GM19324 (cell line): ENCODE measurements around the gene DCAF11.
A peak's percentile ranks its signal among the peaks of the same experiment; 100 is the strongest.

Experiments used
- ATAC-seq: cut with Tn5 transposase; IDR thresholded peaks from one replicate; pipeline ENCODE4 v1.9.1; 2021; ENCODE audit warnings: mild to moderate bottlenecking, moderate library complexity; ENCODE audit not compliant: unreplicated experiment, low FRiP score

Gene DCAF11

DNA sequence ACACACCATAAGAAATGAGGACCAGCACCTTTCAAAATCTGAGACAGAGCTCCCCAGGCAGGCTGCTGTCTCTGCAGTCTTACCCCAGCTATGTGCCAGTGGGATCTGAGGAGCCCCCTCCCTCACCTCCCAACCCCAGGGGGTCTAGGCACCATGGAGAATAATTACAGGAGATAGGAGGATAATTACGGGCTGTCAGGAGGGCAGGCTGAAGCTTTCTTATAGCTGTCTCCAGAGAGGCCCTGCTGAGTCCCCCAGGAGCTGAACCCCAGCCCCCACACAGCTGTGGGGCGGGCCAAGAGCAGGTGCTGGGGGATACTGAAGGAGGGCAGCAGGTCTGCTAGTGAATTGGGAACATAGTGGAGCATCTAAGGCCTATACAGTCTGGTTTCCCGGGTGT, 36.4 kb upstream of the DCAF11 start:
- no peak for ATAC-seq

DNA sequence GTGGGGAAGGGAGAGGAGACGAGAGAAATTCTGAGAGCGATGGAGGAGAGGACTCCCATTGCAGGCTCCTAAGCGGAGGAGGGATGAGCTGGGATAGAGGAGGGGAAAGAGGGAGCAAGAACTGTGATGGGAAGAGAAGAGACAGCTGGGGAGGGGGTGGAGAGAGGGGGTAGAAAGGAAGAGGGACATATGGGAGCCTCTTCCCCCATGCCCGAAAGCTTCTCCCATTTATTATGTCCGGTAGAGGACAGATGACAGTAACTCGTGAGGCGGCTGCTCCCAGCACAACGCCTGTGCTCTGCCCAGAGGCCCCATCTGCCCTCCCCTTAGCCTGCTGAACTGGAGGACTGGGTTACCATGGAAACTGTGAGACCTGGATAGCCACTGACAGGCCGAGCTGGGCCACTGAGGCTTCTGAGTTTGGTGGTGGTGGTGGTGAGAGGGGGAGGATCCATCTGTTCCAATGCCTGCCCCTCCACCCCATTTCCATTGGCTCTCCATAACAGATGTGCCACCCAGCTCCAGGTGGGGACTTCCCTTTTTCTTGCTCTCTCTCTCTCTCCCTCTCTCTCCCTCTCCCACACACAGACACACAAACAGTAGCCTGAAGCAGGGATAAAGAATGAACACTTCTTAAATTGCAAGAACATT, 35.0 kb upstream of the DCAF11 start:
- ATAC-seq = no peak

DNA sequence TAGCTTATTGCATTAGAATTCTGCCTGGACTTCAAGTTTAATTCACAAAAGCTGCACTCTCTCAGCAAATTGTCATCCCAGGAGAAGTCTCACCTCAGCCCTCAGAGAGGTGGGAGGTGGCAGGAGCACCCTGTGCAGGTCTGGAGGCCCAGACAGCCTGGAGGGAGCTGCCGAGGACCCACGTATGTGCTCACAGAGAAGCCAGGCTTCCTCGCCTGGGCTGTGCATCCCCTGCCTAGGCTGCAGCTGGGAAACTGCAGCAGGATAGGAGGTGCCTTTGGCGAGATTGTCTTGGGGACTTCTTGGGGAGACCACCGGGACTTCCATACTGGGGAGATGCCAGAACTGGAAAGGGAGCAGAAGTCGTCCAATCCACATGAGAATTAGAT, 34.4 kb upstream of the DCAF11 start:
- no peak for ATAC-seq

DNA sequence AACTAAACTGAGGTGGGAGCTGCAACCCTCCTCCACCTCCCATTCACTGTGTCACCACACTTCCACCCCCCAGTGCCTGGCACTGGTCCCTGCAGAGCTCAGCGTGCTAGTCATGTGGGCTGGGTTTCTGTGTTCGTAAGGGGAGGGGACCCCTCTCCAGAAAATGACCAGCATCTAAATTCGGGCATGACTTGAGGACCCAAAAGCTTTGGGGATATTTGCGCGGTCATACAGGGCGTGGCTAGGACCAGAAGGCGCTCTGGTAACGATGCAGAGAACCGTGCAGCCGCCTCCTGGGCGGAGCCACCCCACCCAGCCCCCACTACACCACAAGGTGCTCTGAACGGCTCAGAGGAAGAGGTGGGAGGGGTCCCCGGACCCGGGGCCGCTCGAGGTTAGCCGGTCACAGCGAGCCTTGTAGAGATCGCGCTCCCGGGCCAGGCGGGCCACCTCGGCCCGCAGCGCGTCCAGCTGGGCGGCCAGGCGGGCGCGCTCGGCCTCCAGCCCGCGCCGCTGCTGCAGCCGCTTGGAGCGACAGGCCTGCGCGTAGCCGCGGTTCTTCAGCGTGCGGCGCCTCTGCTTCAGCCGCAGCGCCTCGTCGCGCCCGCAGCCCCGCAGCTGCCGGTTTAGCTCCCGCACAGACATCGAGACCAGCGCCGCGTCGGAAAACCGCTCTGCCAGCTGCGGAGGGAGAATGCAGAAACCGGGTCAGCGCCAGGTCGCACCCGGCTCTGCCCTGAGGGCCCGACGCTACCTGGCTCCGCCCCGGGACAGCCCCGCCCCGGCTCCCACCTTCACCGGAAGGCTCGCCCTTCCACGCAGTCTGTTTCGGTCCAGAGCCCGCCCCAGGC, 33.5 kb upstream of the DCAF11 start:
- ATAC-seq = peak; percentile 86

DNA sequence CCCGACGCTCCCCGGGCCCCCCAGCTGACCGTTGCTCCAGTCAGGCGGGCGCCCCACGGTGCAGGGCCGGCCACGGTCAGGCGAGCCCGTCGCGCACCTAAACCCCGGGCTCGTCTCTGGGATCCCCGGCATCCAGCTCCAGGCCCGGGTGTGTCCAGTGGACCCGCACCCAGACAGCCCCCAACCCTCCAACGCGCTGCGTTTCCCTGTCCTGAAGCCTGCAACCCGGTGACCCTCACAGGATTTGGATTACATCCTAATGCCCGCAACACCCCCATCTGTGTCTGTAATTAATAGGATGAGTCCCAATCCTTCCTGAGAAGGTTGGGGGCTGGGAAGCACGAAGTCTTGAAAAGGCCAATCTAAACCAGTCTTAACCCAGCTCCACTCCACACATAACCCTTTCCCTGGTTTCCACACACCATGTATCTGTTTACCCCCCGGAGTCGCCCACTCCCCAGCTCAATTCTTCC, 32.8 kb upstream of the DCAF11 start:
- no peak for ATAC-seq

DNA sequence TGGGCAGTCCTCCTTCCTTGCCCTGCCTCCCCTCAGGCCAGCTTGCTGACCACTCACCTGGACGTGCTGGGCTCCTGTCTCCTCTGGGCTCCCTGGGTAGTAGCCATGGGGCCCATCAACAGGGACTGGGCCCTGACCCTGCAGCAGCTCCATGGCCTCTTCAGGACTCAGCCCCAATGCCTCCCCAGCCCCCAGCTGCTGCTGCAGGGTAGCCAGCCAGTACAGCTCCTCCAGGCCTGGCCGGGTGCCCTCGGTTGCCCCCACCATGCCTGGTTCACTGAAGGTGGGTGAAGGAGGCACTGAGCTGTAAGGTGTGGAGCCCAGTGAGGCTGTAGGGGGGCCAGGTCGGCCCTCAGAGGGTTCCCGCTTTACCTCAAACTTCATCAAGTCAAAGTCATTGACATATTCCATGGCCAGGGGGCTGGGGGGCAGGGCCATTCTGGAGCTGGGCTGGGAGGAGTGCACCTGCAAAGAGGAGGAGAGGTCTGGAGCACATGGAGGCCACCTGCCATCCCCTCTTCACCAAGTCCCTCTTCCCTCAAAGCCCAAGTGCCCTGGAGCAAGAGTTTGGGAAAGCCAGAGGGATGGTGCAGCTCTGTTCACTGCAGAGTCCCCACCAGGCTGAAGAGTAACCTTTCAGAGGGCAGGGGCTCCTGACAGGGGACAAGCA, 32.0 kb upstream of the DCAF11 start:
- ATAC-seq = no peak

DNA sequence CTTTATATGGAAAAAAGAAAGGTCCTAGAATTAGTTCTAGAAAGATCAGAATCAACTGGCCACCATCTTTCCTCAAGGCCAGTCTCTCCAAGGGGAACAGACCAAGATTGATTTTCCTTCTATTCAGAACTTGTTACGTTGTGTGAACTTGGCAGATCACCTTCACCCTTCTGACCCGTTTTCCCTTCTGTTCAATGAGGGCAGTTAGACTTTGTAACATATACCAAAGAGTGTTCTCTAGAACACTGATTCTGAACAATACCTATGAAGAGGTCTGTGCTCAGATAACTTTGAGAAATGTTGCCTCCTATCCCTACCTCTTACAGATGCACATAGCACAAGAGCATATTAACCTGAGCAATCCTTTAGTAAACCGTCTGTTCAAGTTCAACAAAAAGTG, 31.1 kb upstream of the DCAF11 start:
- no peak for ATAC-seq

DNA sequence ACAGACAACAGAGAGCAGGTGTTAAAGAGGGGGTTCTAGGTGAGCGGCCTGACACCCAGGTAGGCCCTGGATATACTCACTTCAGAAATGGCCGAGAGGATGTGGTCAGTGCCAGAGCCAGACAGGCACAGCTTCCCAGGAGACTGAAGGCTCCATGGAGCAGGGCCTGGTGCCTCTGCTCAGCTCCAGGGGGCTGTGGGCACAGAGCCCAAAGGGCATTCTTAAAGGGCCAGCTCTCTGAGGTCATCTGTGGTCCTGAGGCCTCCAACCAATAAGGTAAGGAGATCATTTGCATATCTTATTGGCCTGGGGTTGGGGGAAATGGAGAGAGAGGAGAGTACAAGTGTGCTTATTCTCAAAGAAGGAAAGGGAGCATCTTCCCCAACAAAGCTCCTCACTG, 30.1 kb upstream of the DCAF11 start:
- no peak for ATAC-seq

DNA sequence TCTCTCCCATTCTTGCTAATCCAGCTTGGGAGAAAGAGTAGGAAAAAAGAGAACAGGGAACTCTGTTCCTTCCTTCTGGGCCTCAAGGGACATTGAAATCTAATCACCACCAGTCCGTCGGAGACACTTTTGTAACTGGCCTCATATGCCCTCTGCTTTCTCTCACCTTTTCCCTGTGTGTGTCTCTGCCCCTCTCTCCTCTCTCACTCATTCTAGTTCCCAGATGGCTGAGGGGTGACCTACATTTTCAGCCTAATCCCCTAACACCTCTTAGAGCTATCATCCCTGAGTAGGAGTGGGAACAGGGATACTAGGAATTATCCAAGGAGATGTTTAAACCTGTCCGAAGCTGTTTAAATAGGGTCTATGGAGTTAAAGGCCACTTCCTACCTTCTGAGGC, 29.4 kb upstream of the DCAF11 start:
- ATAC-seq = no peak

DNA sequence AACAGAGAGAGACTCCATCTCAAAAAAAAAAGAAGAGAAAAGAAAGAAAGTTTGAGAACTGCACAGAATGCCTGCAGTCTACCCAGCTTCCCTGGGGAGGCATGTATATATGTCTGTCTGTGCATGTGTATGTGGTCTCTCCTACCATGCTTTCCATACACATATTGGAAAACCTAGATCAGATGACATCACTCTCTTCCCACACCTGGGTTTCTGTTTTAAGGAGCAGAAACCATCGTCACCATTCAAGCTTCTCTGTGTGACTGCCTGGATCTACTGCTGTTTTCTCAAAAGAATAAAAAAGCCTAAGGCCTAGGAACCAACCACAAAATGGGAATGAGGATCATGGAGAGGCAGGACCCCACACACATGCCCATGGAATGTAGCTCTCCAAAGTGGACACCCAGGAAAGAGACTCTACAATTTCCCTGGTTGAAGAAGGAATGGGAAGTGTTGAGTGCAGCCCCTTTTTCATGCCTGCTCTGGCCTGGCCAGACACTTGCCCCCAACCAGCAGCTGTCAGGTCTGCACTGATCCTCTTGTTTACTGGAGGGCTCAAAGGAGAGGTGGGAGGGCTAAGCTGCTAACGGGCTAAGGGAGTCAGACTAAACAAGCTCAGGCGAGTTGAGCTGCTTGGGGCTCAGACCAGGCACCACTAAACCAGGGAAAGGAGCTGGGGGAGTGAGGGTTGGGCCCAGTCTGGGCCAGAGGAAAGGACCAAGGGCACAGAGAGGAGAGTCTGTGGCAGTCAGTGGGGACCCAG, 28.2 kb upstream of the DCAF11 start:
- ATAC-seq = no peak

DNA sequence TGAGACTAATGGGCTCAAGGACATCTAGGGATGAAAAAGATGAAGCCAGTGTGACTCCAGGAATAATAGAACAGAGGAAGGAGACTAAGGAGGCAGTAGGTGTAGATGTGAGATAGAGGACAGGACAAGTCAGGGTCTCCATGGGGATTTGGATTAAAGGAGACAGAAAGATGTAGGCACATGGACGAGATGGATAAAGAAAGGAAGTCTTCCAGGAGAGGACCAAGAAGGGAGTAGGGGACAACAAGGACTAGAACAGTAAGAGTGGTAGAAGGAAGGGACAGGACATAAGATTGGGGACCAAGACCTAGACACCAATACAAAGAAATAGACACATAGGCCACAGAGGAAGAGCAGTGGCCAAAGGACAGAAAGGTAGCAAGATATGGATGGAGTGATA, 27.6 kb upstream of the DCAF11 start:
- no peak for ATAC-seq

DNA sequence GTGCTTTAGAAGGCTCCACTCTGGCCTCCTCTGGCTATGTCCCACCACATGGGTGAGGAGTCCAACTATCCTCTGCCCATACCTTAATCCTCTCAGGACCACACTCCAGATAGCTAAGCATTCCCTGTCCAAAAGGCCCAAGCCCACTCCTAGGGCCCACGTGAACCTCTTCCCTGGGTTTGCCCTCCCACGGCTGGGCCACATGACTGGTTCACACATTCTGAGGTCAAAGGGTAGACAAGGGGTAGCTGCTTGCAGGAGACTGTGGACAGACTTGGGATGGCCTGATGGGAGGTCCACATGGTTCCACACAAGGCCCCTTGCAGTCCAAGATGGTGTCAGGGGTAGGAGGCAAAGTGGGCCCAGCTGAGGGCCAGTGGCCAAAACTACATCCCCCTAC, 26.5 kb upstream of the DCAF11 start:
- ATAC-seq = no peak

DNA sequence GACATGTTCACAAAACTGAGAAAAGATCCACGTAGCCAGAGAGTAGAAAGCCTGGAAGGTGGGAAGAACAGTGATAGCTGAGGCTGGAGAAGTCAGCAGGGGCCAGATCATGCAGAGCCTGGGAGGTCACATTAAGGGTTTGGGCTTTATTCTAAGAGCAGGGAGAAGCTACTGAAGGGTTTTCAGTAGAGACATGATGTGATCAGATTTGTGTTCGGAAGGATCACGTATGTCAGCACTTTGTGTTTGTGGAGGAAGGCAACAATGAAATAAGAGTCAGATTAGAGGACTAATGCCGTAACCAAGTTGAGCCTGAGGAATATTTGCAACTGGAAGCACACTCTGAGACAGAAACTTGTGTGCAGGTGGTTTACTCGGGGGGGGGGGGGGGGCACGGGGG, 24.7 kb upstream of the DCAF11 start:
- no peak for ATAC-seq

DNA sequence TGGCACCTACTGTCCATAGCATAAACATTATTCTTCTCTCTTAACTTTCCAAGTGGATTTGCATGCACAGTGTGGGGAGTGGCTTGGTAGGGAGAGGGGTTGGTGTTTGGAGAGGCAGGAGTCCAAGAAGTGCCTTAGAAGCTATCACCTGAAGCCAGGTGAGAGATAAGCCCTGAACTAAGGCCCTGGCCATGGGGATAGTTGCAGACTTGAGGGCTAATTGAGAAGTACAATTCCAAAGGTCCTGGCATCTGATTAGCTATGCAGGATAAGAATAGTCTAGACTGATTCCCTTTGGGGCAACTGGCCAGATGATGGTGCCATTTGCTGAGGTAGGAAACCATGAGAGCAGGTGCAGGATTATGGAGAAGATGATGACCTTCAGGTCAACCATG, 22.5 kb upstream of the DCAF11 start:
- no peak for ATAC-seq

DNA sequence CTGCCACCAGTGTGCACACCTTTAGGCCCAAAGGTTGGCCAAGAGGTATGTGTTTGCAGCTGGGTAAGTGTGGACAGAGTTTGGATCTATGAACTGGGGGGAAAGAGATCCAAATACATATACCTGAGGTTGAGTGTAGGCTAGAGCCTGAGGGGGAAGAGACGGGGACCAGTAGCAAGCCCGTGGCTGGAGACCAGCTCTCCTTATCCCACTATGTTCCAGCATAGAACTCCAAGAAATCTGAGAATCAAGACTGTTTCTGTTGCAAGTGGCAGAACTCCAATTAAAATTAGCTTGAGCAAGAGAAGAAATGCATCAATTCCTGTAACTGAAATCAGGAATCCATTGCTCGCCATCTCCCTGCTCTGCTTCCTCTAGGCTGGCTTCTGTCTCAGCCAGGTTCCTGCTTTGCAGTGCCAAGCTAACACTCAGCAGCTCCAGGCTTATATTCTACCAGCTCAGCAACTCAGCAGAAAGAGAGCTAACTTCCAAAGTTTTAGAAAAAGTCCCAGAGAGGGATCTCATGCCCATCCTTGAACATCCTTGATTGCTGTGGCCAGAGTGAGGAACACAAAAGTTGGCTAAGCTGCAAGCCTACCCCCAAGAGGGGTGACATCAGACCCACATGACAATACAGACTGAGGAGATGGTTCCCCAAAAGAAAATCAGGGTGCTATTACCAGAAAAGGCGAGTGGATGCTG, 21.9 kb upstream of the DCAF11 start:
- no peak for ATAC-seq

DNA sequence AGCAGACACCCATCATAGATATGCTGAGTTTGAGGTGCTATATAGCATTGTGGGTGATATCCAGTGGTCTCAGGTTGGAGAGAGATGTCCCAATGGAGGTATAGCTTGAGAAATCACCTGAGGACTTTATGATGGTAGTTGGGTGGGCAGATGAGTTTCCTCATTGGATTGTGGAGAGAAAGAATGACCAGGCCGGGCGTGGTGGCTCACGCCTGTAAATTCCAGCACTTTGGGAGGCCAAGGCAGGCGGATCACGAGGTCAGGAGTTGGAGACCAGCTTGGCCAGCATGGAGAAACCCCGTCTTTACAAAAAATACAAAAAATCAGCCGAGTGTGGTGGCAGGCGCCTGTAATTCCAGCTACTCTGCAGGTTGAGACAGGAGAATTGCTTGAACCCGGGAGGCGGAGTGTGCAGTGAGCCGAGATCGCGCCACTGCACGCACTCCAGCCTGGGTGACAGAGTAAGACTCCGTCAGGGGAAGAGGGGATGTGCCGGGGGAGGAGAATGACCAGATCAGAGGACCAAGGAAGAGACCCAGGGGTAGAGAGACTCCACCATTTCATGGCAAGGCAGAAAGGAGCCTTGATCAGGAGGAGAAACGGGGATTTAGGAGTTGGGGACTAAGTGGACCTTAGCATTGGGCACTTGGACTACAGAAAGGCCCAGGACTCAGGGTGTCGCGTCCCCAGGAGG, 21.2 kb upstream of the DCAF11 start:
- ATAC-seq = no peak

DNA sequence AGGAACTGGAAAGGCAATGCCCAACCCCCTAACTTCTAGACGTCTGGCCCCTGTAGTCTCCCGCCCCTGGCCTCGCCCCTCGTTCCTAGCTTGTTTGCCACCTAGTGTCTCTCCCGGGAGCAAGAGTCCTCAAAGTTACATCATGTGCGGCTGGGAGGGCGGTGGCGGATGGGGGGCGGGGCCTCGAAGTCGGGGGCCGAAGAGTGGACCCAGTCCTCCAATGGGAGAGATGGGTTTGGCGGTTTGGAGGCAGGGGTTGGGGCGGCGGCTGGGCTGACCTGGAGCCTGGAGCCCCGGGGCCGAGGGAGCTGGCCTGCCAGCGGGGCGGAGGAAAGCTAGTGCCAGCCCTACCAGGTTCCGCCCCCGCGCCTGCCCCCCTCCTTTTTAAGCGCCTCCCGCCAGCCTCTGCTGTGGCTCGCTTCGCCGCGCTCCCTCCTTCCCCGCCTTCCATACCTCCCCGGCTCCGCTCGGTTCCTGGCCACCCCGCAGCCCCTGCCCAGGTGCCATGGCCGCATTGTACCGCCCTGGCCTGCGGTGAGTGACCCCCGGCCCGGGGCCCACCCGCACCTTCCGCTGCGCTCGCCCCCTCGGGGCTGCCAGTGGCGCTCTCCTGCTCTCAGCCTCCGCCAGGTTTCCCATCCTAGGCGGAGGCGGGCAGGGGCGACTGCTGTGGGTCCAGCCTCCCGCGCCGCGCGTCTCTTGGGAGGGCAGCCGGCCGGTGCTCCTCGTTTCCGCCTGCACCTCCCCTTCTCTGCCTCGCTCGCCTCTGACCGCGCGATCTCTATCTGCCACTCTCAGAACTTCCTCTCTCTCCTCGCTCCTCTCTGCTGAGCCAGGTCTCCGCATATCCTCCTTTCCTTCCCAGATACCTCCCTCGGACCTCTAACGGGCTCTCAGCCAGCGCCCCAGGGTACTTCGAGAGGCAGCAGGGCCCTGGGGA, 20.4 kb upstream of the DCAF11 start, which contains the start of gene PCK2:
Gene PCK2 (plus strand): TSS at position 411 of the 940 bp plus-strand sequence. CDS start 95 bp downstream, at position 506.
- ATAC-seq = peak; percentile 59

DNA sequence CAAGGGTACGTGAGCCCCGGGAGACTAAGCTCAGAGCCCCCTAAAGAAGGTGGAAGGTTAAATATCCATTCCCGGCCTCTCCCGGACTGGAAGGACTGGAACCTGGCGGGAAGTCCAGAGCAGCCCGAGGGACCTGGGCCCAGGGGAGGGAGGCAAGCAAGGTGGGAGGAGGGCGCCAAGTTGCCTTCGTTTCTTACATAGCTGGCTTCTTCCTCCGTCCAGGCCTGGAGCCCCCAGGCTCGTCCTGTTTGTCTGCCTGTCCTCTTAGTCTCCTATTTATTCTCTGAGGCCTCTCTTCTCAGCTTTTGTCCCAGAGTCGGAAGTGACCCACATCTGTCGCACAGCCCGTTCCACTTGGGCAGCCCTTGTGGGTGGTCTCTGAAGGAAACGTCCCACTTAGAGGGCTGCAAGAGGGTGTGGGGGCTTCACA, 19.7 kb upstream of the DCAF11 start:
- no peak for ATAC-seq
